Tibial artery (tissue), 4 donors: ENCODE measurements around the gene SLC25A25.
"Not testable (repeated sequence)": the region's sequence is repeated elsewhere in the genome, so short reads cannot be mapped to it uniquely, and the experiment has no call there.

Experiments
- DNase-seq, 2 donors: peaks; one replicate each; pipeline ENCODE4 v3.0.0-alpha.2; 2019
- H3K27ac ChIP-seq, 2 donors: fragments of 200-600 bp; sonication (generic) in 1 of 2; 1 replicate in 1 of 2; 2 replicates in 1 of 2; pipeline ENCODE4 v1.5.1; 2018 to 2019; ENCODE audit warnings: mild to moderate bottlenecking in 1 of 2
- H3K27me3 ChIP-seq, 2 donors: fragments of 200-600 bp; sonication (generic) in 1 of 2; one replicate each; pipeline versions ENCODE4 v1.5.1 to v1.6.0; 2016 to 2019
- H3K36me3 ChIP-seq, 3 donors: fragments of 200-600 bp; sonication (generic) in 2 of 3; one replicate each; pipeline ENCODE4 v1.5.1; 2016 to 2019; ENCODE audit warnings: mild to moderate bottlenecking in 2 of 3
- H3K4me1 ChIP-seq, 4 donors: fragments of 200-600 bp; sonication (generic) in 2 of 4; 1 replicate in 3 of 4; 2 replicates in 1 of 4; pipeline ENCODE4 v1.5.1; 2016 to 2019
- H3K4me3 ChIP-seq, 2 donors: fragments of 200-600 bp; sonication (generic) in 1 of 2; 1 replicate in 1 of 2; 2 replicates in 1 of 2; pipeline ENCODE4 v1.5.1; 2018 to 2019; ENCODE audit warnings: mild to moderate bottlenecking in 2 of 2
- H3K9me3 ChIP-seq, 3 donors: fragments of 200-600 bp; sonication (generic) in 1 of 3; one replicate each; pipeline ENCODE4 v1.5.1; 2016 to 2019
- CTCF ChIP-seq, 2 experiments: fragments of 200-600 bp in 1 of 2; fragments of 450-650 bp in 1 of 2; IDR thresholded peaks; one replicate each; pipeline ENCODE4 v1.5.1; 2017 to 2019; ENCODE audit warnings: antibody characterized with exemption in 2 of 2, mild to moderate bottlenecking in 1 of 2, moderate library complexity in 1 of 2
- intact Hi-C: fragments of 100-400 bp; cut with DNase I; formaldehyde crosslinking; loops from one replicate; pipeline ENCODE4 v1.15.0; 2023; ENCODE audit warnings: low total_unique reads

The SLC25A25 gene

DNA sequence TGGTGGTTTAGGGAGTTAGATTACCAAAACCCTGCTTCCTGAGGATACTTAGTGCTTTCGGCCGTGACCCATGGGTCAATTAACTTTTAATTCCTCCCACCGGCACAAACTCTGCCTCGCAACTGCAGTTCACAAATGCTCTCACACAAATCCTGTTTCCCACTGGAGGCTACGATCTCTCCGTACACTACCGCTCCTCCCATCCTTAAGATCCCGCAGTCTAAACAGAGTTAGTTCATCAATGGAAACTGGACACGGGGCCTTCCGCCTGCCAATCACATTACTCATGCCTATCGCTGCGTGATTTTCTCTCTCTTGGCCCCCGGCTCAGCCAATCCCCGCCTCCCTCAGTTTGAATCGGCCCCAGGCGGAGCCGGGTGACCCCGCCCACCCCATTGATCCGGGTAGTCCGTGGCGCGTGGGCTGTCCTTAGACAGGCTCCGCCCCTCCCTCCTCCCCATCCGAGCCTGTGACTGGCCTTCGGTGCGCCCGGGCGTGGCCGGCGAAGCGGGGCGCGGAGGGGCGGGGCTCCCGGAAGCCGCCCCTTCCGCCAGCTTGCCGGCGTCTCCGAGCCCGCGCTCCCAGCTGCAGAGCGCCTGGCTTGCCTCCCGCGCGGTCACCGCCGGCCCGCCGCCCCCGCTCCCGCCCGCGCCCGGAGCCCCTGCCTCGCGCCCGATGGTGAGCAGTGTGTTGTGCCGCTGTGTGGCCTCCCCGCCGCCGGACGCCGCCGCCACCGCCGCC is at the start of gene SLC25A25:
SLC25A25 (plus strand) TSS at position 588 of the 741 bp plus-strand sequence; CDS start at position 676, 88 bp downstream.
- no peaks in the 10 kb centered on the region for H3K9me3 ChIP-seq
- peaks cover 6 to 57% (median 46%) of the 10 kb centered on the region in 4 donors for H3K4me1 ChIP-seq
- peak within 1 kb of the TSS; percentile 95 for H3K27ac ChIP-seq
- DNase-seq = peak; percentile 100
- no peaks in the 10 kb centered on the region for H3K27me3 ChIP-seq
- H3K4me3 ChIP-seq = peak within 1 kb of the TSS; percentile 89 to 98
- peaks cover 7 to 11% (median 9%) of the 10 kb centered on the region in 3 donors for H3K36me3 ChIP-seq
- TF ChIP-seq CTCF (IDR thresholded peaks at IDR 0.05) = no peak
- intact Hi-C loops = no loop called here

GRCh38 chr9:128020692-128021091 is 47.3 kb upstream of the SLC25A25 start:
- Histone ChIP-seq H3K27ac (no peak overlapping the region), H3K4me3 (no peak overlapping the region), H3K36me3 (no peaks in the 10 kb centered on the region), H3K4me1 (no peaks in the 10 kb centered on the region), H3K9me3 (no peaks in the 10 kb centered on the region), H3K27me3 (no peaks in the 10 kb centered on the region)
- intact Hi-C loops = loop anchor here (5.0 to 10.0 kb wide), 2 partner anchors 33 to 426 kb away; no protein-coding TSS in a partner anchor
- TF ChIP-seq CTCF (IDR thresholded peaks at IDR 0.05) = no peak
- DNase-seq = no peak

GRCh38 chr9:128021098-128021497 is 46.9 kb upstream of the SLC25A25 start:
- Histone ChIP-seq H3K4me1 (no peaks in the 10 kb centered on the region), H3K4me3 (no peak overlapping the region), H3K27ac (no peak overlapping the region), H3K36me3 (no peaks in the 10 kb centered on the region), H3K27me3 (no peaks in the 10 kb centered on the region), H3K9me3 (no peaks in the 10 kb centered on the region)
- no peak for DNase-seq
- TF ChIP-seq CTCF (IDR thresholded peaks at IDR 0.05) = no peak
- intact Hi-C loops = loop anchor here (5.0 to 10.0 kb wide), 2 partner anchors 34 to 426 kb away; no protein-coding TSS in a partner anchor

- H3K27ac ChIP-seq = no peak overlapping the region
- no peak for TF ChIP-seq CTCF (IDR thresholded peaks at IDR 0.05)
- no peaks in the 10 kb centered on the region for H3K36me3 ChIP-seq
- no peak for DNase-seq
- H3K4me3 ChIP-seq = no peak overlapping the region
- no peaks in the 10 kb centered on the region for H3K27me3 ChIP-seq
- no peaks in the 10 kb centered on the region for H3K4me1 ChIP-seq
- no peaks in the 10 kb centered on the region for H3K9me3 ChIP-seq
- intact Hi-C loops = loop anchor here (5.0 to 10.0 kb wide), 2 partner anchors 36 to 428 kb away; no protein-coding TSS in a partner anchor
Observed at GRCh38 chr9:128022886-128023285, 45.1 kb upstream of the SLC25A25 start.

- not testable (repeated sequence) for H3K4me3 ChIP-seq, H3K36me3 ChIP-seq, H3K27me3 ChIP-seq, H3K9me3 ChIP-seq, H3K27ac ChIP-seq, H3K4me1 ChIP-seq, DNase-seq
- intact Hi-C loops = loop anchor here (5.0 to 10.0 kb wide), 2 partner anchors 36 to 429 kb away; no protein-coding TSS in a partner anchor
Observed at GRCh38 chr9:128023671-128024070, 44.4 kb upstream of the SLC25A25 start.

DNA sequence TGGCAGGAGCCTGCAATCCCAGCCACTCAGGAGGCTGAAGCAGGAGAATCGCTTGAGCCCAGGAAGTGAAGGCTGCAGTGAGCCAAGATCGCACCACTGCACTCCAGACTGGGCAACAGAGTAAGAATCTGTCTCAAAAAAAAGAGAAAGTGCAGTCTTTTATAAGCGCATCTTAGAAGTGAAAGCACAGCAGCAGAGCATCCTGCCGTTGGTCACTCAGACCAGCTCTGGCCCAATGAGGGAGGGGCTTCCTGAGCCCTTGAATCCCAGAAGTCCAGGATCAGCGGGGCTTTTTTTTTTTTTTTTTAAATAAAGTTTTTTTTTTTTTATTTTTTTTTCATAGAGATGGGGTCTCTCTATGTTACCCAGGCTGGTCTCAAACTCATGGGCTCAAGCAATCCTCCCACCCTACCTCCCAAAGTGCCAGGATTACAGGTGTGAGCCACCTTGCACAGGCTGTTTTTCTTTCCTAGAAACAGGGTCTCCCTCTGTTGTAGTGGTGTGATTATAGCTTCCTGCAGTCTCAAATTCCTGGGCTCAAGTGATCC is 43.2 kb upstream of the SLC25A25 start:
- Histone ChIP-seq H3K4me1 (no peaks in the 10 kb centered on the region), H3K27me3 (no peaks in the 10 kb centered on the region), H3K36me3 (no peaks in the 10 kb centered on the region), H3K27ac (no peak overlapping the region), H3K4me3 (no peak overlapping the region), H3K9me3 (no peaks in the 10 kb centered on the region)
- intact Hi-C loops = loop anchor here (5.0 to 10.0 kb wide), 2 partner anchors 38 to 430 kb away; no protein-coding TSS in a partner anchor
- no peak for DNase-seq
- no peak for TF ChIP-seq CTCF (IDR thresholded peaks at IDR 0.05)
